Fibroblast of skin of left quadriceps (primary cell): ENCODE measurements around the gene FIGNL1.
A peak's percentile ranks its signal among the peaks of the same experiment; 100 is the strongest.

Experiments used
- DNase-seq, 2 experiments: peaks; one replicate each; pipeline ENCODE4 v3.0.0-alpha.2; 2013; ENCODE audit warnings: low read depth in 2 of 2

Gene FIGNL1

GRCh38 chr7:50427518-50427917, 22.6 kb downstream of the FIGNL1 start:
- DNase-seq, result no peak

- DNase-seq, result no peak
Measured at GRCh38 chr7:50426280-50427045, 23.7 kb downstream of the FIGNL1 start.

DNA sequence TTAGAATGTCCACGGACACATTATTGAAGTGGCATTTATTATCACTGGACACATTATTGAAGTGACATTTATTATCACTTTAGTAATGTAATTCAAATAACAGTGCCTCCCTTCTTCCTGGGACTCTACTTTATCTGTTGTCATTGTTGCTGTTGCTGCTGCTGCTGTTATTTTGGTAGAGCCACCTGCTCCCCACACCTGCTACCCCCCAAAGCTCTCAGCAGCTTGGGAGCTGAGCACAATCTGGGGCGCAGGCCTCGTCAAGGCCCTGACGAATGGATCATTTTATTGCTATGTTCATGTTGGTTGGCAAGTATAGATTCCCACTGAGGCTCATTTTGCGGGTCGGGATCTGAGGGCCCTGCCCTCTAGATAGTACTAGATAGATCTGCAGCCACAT, 24.8 kb downstream of the FIGNL1 start:
- DNase-seq, result no peak

DNA sequence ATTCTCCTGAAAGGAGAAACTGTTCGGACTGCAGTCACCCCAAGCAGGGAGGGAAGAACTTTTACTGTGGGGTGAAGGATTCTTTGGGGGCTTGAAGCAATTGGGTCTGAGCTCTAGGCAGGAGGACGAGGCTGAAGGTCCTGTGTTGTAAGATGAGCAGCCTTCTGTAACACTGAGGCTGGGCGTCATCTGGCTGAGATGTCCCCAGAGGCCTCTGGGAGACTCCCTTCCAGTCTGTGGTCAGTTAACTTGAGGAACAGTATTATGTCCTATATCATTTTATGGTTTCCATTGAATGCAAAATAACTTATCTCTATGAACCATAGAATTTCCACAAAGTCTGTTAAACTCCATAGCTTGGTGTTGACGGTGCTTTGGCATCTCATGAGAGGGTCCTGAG, 26.3 kb downstream of the FIGNL1 start:
- DNase-seq, result no peak

DNA sequence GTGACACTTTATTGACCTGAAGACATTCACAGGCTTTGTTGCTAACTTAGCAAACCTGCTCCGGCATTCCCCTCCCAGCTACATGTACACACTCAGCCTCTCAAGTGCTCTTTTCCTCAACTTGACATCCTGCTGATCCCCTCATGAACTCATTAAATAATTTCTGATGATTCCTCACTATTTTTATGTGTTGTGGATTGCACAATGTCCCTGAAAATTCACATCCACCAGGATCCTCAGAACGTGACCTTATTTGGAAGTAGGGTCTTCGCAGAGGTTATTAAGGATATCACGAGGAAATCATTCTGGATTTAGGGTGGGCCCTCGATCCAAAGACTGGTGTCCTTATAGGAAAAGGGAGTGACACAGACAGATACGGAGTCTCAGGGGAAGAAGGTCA, 27.3 kb downstream of the FIGNL1 start:
- no peak for DNase-seq

DNA sequence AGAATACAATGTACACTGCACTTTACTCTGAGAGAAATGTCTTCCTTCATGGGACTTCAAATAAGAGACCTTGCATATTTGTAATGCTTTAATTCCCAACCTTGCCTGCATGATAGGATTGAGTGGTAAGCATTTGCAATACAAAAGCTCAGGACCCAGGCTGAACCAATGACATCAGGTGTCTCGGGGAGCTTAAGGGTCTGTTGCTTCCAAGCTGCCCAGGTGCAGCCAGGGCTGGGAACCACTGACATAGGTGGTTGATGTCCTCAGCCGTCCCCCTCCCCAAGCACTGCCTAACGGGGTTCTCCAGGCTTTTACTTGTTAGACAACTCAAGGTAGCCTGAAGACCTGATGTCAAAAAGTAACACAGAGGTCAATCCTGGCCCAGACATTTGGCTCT, 29.1 kb downstream of the FIGNL1 start:
- no peak for DNase-seq

DNA sequence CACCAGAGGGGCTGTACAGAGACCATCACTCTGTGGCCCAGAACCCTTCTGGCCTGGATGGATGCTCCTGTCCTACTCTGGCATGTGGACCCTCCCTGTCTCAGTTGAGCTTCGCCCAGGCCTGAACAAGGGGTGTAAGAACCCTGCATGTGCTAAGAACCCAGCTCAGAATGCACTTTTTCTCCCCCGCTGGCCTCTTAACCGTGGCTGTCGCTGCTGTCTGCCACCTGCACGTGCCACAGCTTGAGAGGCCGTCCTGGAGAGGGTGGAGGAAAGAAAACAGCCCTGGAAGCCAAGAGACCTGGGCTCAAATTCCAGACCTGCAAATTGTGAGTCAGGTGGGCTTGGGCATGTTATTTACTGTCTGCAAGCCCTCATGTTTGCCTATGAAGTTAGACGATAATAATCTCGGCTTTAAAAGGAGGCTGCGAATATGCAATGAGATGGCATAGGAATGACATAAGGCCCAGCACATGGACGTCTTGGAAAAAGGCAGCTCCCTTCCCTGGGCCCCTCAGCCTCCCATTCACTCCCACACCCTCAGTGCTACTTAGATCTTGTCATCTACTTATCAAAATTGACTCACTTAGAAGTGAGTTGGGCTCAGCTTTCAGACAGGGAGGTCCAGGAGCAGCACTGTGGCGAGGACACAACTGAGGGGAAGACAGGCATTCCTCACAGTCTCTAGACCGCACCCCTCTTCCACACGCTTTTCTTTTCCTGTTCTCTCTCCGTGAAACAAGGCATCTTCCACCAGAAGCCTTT, 31.4 kb downstream of the FIGNL1 start:
- DNase-seq, result no peak

DNA sequence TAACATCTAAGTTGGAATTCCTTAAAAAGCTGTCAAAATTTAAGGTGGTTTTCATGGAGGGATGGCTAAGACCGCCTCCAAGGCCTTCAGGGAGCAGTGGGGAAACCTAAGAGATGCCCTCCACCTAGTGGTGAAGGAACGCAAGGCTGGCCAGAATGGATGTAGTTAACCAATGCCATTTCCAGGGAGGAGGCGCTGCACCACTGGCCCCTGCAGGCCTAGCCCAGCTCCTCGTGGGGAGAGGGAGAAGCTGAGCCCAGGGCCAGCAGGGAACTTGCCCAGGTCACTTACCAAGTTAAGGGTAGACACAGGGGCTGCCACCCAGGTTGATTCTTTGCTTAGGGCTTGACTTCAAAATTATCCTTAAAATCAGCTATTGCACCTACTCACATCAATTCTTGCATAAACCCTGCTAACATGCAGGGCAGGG, 32.0 kb downstream of the FIGNL1 start:
- DNase-seq, result peak; percentile 34 to 36

DNA sequence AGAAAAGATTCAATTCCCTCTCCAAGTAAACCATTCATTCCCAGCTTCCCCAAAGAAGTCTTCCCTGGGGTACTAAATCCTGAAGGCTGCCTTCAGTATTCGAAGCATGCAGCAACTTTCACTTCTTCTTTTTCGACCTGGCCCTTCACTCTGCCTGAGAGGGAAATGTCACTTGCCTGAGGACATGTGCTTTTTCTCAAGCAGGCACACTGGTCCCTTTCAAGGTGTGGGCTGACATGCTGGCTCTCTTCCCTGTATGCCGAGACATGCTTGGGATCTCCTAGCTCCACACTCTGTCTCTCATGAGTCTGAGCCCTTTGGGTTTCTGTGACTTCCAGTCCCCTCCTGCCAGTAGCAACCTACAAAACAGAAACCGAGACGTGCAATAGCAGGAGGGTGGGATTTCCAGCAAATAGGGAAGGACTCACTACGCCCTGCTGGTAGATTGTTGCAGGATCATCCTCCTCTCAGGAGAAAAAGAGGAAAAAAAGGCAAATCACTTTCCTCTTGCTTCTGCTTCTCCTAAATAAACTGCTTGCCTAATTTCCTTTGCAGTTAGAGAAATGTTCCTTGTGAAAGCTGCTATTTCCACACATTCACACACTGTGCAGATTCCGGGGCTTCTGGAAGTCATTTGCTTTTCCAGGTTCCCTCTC, 33.5 kb downstream of the FIGNL1 start:
- DNase-seq, result no peak

GRCh38 chr7:50415844-50416364, 34.2 kb downstream of the FIGNL1 start:
- DNase-seq, result no peak

DNA sequence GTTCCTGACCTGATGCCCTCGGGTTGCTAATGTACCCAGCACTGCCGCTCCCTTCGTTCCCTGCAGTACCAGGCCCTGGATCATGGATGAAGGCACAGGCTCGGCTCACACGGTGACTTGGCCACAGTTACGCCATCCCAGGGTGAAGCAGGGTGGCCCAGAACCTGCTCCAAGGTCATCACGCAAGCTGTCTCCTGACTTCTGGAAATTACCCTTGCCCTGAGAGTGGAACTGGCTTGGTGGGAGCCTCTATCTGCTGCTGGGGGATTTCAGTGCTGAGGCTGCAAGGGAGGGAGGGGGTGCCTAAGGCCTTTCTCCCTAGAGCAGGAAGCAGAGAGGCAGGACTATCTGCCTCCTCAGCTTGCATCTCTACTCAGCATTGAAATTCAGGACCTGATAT, 36.6 kb downstream of the FIGNL1 start:
- no peak for DNase-seq

GRCh38 chr7:50412973-50413372, 37.2 kb downstream of the FIGNL1 start:
- DNase-seq, result no peak

- DNase-seq, result no peak
Measured at GRCh38 chr7:50411332-50411731, 38.8 kb downstream of the FIGNL1 start.

DNA sequence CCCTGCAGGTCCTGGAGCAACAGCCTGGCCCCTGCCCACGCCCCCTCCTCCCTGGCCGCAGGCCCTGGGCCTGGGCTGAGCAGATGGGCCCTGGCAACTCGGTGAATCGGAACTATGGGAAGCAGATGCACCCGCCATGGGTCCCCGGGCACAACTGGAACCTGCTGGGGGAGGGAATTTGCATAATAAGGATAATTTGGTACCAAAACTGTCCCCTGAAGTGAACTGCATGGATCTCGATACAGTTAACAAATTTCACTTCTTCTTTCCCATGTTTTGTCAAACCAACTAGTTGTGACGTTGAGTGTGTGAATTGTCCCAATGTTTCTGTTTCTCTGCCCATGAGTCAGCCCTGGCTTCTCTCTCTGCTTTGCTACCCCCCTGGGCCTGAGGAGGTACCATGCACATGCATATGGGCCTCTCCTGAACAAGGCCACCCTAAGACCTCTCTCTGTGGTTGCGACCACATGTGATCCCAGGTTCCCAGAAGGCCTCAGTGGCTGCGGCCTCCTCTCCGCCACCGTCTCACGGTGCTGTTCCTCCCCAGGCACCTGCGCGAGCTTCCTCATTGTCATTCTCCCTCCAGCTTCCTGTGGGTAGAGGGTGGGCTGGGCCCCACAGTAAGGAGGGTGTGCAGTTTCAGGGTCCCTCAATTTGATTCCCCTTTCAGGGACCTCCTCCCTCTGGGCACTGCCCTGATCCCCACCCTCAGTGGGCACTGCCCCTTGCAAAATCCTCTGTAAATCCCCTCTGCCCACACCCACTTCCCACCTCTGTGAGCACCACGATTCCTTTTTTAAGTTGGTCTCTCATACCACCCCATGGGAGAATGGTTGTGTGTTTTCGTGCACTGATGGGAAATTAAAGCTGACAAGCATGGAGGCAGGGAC, 40.0 kb downstream of the FIGNL1 start:
- DNase-seq, result no peak

DNA sequence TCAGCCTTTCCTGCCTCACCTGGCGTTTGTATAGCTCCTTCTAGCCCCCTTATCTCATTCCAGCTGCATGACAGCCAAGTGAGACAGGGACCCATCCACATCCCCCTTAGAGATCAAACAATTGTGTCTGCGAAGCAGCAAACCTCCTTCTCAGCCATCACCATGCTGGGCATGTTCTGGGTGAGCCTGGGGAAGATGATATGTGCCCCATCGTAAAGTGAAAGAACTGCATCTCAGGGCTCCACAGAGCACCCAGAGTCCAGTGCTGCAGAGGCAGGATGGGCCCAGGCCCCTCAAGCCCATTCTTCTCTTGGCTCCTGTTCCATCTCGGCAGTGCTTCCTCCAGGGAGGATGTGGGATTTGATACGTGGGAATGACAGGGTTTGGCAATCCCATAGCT, 43.2 kb downstream of the FIGNL1 start:
- no peak for DNase-seq

DNA sequence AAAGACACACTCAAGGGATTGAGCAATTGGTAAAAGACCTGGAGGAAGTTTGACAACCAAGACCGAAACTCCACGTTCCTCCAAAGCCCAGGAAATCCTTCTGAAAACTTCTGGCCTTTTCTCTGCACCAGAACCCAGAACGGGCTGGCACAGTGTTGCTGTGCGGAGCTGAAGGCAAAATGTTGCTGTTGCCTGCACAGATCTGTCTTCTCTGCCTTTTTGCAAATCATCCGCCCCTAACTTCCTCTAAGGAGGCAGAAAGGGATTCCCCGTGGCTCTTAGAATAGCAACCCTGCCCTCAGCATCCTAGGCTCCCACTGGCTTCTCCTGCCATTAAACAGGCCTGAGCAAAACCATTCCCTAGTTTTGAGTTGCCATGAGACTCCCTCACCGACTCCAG, 44.9 kb downstream of the FIGNL1 start:
- no peak for DNase-seq

GRCh38 chr7:50404392-50404791, 45.8 kb downstream of the FIGNL1 start:
- DNase-seq, result no peak

DNA sequence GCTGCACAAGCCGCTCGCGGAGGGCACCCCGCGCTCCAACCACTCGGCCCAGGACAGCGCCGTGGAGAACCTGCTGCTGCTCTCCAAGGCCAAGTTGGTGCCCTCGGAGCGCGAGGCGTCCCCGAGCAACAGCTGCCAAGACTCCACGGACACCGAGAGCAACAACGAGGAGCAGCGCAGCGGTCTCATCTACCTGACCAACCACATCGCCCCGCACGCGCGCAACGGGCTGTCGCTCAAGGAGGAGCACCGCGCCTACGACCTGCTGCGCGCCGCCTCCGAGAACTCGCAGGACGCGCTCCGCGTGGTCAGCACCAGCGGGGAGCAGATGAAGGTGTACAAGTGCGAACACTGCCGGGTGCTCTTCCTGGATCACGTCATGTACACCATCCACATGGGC, 50.0 kb downstream of the FIGNL1 start:
- DNase-seq, result no peak

- DNase-seq, result no peak
Measured at GRCh38 chr7:50399635-50400034, 50.5 kb downstream of the FIGNL1 start.

DNA sequence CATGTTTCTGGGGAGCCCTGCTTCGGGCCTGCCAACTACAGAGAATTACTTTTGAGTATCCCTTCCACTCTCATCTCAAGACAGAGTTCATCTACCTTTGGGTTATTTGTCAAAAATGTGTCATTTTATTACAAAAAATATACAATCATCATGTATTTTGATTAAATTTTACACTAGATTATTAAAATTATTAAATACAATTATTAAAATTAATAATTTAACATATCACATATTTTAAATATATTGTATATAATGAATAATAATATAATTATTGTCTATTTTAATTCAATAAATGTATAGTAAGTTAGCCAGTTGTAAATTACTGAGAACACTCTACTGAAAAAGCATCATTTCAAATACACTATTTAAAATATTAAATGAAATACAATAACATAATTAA, 50.9 kb downstream of the FIGNL1 start:
- DNase-seq, result no peak

DNA sequence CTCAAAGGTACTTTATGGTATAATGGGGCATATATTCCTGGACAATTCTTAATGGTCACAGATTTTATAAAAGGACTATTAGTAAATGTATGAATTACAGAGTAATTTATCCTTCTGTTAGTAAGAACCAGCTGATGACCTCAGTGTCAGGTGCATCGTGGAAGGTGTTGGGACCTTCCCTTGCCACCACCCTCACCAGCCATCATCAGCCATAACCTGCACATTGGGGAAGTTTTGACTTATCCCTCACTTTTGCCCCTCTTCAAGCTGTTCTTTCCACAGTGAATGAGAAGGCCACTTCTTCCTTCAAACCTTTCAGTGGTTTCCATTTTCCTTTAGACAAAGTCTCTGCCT, 52.2 kb downstream of the FIGNL1 start:
- no peak for DNase-seq
